Measurements from ENCODE around the gene FSTL4.

Gene FSTL4

DNA sequence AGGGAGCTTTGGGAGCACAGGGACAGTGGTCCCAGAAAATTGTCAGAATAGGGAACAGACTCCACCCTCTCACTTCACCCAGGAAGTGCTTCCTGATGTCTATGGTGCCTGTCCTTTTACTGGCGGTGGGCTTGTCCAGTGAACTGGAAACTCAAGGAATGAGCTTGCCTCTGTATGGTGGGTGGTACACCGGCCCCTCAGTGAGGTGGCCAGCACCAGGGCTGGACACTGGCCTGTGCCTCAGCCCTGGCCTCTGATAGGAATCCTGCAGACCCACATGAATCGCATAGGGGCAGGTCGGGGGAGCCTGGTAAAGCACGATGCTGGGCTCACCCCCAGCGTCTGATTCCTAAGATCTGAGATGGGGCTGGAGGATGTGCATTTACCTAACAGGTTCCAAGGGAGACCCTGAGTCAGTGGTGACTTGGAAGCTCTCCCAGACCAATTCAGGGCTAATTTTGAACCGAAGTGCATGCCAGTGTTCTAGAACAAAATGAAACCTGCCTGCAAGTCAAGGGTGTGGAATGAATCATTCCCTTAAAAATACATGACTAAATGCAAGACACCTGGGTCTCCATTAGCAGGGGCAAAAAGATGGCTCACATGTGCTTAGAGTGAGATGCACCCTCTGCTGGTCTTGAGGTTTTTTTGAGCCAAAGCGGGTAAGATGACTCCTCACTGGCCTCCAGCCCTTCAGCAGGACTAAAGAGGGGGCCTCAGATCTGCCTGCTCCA, 382.2 kb downstream of the FSTL4 start:
- DNase-seq (ENCODE audit: low read depth): no peak
- TF ChIP-seq, protein P1, sequence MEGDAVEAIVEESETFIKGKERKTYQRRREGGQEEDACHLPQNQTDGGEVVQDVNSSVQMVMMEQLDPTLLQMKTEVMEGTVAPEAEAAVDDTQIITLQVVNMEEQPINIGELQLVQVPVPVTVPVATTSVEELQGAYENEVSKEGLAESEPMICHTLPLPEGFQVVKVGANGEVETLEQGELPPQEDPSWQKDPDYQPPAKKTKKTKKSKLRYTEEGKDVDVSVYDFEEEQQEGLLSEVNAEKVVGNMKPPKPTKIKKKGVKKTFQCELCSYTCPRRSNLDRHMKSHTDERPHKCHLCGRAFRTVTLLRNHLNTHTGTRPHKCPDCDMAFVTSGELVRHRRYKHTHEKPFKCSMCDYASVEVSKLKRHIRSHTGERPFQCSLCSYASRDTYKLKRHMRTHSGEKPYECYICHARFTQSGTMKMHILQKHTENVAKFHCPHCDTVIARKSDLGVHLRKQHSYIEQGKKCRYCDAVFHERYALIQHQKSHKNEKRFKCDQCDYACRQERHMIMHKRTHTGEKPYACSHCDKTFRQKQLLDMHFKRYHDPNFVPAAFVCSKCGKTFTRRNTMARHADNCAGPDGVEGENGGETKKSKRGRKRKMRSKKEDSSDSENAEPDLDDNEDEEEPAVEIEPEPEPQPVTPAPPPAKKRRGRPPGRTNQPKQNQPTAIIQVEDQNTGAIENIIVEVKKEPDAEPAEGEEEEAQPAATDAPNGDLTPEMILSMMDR (IDR thresholded peaks at IDR 0.05; ENCODE audit: low read length, missing control alignments): no peak

DNA sequence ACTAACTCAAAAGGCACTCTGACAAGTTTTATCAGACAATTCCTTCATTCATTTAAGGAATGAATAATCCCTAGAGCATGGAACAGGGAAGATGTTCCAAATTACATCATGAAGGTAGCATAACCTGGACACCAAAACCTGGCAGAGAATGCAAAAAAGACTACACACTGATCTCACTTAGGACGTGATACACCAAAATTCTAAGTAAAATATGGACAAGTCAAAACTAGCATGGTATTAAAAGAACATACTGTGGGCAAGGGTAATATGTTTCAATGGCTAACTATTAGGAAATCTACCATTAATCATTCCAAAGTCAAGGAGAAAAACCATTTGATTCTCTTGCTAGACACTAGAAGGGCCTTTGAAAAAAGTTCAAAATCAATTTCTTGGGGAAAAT, 384.0 kb downstream of the FSTL4 start:
- TF ChIP-seq, protein P1 (IDR thresholded peaks at IDR 0.05; ENCODE audit: low read length, missing control alignments): no peak
- H3K4me3 ChIP-seq (replicated peaks; ENCODE audit: low read depth, low read length): no peak overlapping the region
- no peak for DNase-seq (ENCODE audit: low read depth)

More for the DNA sequence above, 382.2 kb downstream of the FSTL4 start:
- no peak overlapping the region for H3K4me3 ChIP-seq (replicated peaks; ENCODE audit: low read depth, low read length)

DNA sequence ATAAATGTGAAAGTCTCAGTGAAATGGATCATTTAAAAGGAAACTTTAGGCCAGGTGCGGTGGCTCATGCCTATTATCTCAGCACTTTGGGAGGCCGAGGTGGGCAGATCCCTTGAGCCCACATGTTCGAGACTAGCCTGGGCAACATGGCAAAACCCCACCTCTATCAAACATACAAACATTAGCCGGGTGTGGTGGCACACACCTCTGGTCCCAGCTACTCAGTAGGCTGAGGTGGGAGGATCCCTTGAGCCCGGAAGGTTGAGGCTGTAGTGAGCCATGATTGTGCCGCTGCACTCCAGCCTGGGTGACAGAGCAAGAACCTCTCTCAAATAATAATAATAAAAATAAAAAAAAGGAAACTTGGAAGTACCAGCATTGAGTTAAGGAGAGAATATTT, 384.4 kb downstream of the FSTL4 start:
- no peak overlapping the region for H3K4me3 ChIP-seq (replicated peaks; ENCODE audit: low read depth, low read length)
- DNase-seq (ENCODE audit: low read depth): no peak
- TF ChIP-seq, protein P1 (IDR thresholded peaks at IDR 0.05; ENCODE audit: low read length, missing control alignments): no peak

DNA sequence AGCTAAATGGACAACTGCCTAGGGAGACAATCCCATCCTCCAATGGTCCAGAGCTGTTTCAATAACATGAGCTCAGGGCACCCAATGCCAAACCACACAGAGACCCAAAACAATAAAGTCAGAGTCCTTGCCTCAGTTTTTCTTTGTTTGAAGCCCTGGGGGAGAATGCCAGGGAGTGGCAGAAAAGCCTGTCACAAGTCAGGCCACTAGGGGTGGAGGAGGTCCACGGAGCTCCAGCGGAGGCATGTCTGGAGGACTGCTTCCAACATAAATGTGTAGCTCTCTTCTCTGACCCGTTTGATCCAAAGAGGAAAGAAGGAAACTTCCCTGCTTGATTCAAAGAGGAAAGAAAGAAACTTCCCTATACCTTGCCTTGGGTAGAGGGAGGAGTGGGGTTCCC, 385.3 kb downstream of the FSTL4 start:
- TF ChIP-seq, protein P1 (IDR thresholded peaks at IDR 0.05; ENCODE audit: low read length, missing control alignments): no peak
- DNase-seq (ENCODE audit: low read depth): no peak
- H3K4me3 ChIP-seq (replicated peaks; ENCODE audit: low read depth, low read length): no peak overlapping the region

DNA sequence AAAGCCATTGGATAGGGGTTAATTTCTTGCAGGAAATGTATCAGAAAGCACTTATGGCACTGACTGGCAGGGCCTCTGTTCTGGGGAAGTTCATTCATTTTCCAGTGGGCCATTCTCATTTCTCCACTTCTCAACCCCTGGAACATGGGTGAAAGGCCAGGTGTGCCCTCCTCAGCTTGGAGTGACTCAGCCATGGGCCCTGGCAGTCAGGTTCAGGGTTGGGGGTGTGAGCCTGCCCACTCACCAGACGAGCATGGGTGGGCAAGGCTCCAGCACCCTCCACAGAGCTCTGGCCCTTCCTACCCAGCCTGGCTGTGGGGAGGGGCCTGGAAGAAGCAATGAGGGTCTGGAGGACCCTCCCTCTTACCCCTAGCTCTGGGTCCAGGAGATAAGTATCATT, 386.2 kb downstream of the FSTL4 start:
- TF ChIP-seq, protein P1 (IDR thresholded peaks at IDR 0.05; ENCODE audit: low read length, missing control alignments): no peak

DNA sequence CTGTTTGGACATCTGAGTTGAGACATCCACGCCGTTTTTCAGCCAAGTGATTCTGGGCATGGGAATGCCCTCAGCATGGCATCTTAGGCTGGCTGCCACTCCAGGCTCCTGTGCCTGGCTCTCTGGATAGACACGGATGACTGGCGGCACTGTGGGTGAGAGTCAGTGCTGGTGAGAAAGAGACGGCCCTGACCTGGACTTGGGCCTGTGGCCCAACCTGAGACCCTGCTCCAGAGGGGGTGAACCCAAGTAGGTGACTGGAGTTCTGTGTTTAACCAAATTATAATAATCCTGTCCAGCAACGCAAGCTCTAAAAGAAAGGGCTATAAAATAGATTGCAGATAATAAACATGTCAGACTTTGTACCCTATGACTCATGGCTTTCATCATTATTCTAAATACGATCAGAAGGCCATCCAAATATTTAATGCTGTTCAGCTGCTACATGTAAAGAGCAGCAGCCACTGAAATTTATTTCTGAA, 386.6 kb downstream of the FSTL4 start:
- TF ChIP-seq, protein P1 (IDR thresholded peaks at IDR 0.05; ENCODE audit: low read length, missing control alignments): no peak
- DNase-seq (ENCODE audit: low read depth): no peak
- no peak overlapping the region for H3K4me3 ChIP-seq (replicated peaks; ENCODE audit: low read depth, low read length)

More for the DNA sequence above, 386.2 kb downstream of the FSTL4 start:
- H3K4me3 ChIP-seq (replicated peaks; ENCODE audit: low read depth, low read length): no peak overlapping the region
- no peak for DNase-seq (ENCODE audit: low read depth)

DNA sequence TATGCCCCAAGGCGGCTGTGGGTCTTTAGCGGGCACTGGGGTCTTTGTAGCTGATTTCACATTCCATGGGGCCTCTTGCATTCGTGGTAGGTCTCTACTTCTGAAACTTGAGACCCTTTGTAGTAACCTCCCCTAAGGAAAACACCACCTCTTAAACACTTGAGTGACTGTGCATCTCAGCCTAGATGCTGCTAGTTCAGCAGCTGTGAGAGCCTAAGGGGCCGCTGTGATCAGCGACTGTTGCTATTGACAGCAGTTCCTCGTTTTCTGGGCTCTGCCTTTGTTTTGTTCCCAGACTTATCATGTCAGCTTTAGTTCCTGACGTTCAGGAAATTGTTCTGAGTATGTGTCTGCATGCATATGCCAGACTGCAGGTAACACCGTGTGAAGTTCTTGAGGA, 389.4 kb downstream of the FSTL4 start:
- peak; percentile 63 for DNase-seq (ENCODE audit: low read depth)
- TF ChIP-seq, protein P1 (IDR thresholded peaks at IDR 0.05; ENCODE audit: low read length, missing control alignments): no peak
- no peak overlapping the region for H3K4me3 ChIP-seq (replicated peaks; ENCODE audit: low read depth, low read length)
